Left ventricle myocardium inferior (tissue), 1 donor: ENCODE results near the gene YY1. TPM values are rescaled to one million over a fixed set of nuclear protein-coding genes. Genes with fewer than 3 reads are reported as not detected.
A peak's percentile ranks its signal among the peaks of the same experiment; 100 is the strongest.

Source experiments
- DNase-seq: peaks from one replicate; pipeline ENCODE4 v3.0.0-alpha.2; 2020
- H3K27ac ChIP-seq: fragments of 200-600 bp; replicated peaks from 2 replicates; pipeline ENCODE4 v1.8.0; 2021
- H3K27me3 ChIP-seq: fragments of 200-600 bp; 2 replicates; pipeline ENCODE4 v1.8.0; 2021; ENCODE audit warnings: low read depth
- H3K36me3 ChIP-seq: fragments of 200-600 bp; 2 replicates; pipeline ENCODE4 v1.8.0; 2021
- H3K4me1 ChIP-seq: fragments of 200-600 bp; 2 replicates; pipeline ENCODE4 v1.8.0; 2021
- H3K4me3 ChIP-seq: fragments of 200-600 bp; 2 replicates; pipeline ENCODE4 v1.8.0; 2021; ENCODE audit warnings: mild to moderate bottlenecking, moderate library complexity
- H3K9me3 ChIP-seq: fragments of 200-600 bp; replicated peaks from 2 replicates; pipeline ENCODE4 v1.8.0; 2021
- intact Hi-C: fragments of 100-400 bp; cut with micrococcal nuclease; formaldehyde crosslinking; loops from one replicate; pipeline ENCODE4 v1.11.0; 2022
- total RNA-seq: library from RNA; stranded (reverse); fragmentation: NEBNext Ultra II Directional; extraction: Animal tissue kit (Norgen Biotek cat#: 25700); gene quantifications from one replicate; pipeline ENCODE4 v1.2.1, GENCODE V29; 2021
- TF ChIP-seq, protein P1 (sequence below): fragments of 200-600 bp; IDR thresholded peaks from 2 replicates; pipeline ENCODE4 v1.8.0; 2021; ENCODE audit warnings: antibody characterized with exemption, mild to moderate bottlenecking, borderline replicate concordance
- donor health status: DM: no; HTN: yes; CAD: no; lungs with severe emphysema.

Gene YY1
- total RNA-seq, 1 donor from 2014 or later = 44.7 TPM

GRCh38 chr14:100219126-100219785 lies 19.7 kb upstream of the YY1 start:
- TF ChIP-seq, protein P1, sequence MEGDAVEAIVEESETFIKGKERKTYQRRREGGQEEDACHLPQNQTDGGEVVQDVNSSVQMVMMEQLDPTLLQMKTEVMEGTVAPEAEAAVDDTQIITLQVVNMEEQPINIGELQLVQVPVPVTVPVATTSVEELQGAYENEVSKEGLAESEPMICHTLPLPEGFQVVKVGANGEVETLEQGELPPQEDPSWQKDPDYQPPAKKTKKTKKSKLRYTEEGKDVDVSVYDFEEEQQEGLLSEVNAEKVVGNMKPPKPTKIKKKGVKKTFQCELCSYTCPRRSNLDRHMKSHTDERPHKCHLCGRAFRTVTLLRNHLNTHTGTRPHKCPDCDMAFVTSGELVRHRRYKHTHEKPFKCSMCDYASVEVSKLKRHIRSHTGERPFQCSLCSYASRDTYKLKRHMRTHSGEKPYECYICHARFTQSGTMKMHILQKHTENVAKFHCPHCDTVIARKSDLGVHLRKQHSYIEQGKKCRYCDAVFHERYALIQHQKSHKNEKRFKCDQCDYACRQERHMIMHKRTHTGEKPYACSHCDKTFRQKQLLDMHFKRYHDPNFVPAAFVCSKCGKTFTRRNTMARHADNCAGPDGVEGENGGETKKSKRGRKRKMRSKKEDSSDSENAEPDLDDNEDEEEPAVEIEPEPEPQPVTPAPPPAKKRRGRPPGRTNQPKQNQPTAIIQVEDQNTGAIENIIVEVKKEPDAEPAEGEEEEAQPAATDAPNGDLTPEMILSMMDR = no peak
- peaks cover 28% of the 10 kb centered on the region for H3K4me1 ChIP-seq
- H3K27ac ChIP-seq = no peak overlapping the region
- no peak overlapping the region for H3K4me3 ChIP-seq
- intact Hi-C loops = no loop called here
- H3K36me3 ChIP-seq = no peaks in the 10 kb centered on the region
- no peaks in the 10 kb centered on the region for H3K9me3 ChIP-seq
- no peaks in the 10 kb centered on the region for H3K27me3 ChIP-seq
- DNase-seq = no peak

DNA sequence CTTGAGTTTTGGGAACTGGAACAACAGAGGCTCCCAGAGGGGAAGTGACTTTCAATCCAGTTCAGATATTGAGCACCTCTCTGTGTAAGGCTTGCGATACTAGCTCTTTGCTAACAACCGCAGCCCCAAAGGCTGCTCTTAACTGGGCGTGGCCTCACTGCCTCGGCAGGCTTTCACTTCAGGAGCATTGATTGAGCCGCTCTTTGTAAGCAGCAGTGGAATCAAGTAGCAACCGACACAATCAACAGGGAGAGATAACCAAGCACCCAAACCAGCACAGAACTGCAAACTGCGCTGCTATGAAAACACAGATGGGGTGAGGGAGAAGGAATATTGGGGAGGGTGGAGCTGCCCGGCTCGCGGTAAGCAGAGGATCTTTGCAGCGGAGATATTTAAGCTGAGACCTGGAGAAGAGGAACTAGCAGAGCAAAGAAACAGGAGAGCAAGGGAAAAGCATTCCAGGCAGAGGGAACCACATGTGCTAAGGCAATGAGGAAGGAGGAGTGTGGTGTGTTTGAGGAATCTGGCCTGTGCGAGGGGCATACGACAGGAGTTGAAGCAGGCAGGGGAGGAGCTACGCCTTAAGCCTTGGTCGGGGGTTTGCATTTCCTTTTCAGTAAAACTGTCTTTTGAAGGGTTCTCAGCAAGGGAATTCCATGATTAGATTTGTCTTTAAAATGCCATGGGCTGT lies 17.3 kb upstream of the YY1 start:
- no peaks in the 10 kb centered on the region for H3K27me3 ChIP-seq
- DNase-seq = peak; percentile 39
- H3K4me1 ChIP-seq = peaks cover 23% of the 10 kb centered on the region
- intact Hi-C loops = no loop called here
- TF ChIP-seq, protein P1 = no peak
- peak overlapping the region; percentile 62 for H3K4me3 ChIP-seq
- H3K9me3 ChIP-seq = no peaks in the 10 kb centered on the region
- H3K36me3 ChIP-seq = no peaks in the 10 kb centered on the region
- H3K27ac ChIP-seq = peak overlapping the region; percentile 52

DNA sequence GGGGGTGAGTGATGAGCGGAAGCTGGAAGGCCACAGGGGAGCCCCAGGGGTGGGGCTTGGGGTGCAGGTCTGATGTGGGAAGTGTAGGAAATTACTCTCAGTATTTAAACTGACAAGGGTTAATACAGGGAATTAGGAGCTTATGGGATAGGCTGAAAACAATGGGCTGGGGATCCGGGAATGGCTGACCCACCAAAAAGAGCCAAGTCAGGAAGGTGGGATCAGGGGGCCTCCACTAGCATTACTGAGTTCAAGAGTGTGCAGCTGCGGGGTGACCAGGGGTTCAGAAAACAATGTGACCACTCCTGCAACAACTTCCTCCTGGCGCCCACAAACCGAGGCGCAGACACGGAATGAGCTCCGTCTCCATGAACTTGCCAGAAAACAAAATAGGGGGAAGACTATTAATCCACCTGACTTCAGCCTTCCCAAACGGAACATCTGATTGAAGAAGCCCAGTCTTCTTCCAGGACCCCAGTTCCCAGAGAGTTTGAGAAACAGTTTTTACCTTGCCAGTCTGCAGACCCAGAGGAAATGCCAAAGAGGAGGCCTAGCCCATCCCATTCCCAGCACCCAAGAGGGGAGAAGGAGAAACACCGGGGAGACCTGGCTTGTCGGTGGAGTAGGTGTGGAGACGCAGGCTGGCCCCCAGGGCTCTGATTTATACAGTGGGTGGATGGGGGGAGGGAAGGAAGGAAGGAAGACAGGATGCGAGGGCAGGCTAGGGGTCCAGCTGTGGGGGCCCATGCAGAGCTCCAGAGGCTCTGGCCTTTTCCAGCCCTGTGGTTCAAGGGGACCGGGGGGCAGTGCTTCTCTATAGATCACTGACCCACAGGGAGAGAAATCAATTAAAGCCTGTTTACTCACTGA lies 16.5 kb upstream of the YY1 start:
- no peak for DNase-seq
- TF ChIP-seq, protein P1 = no peak
- Histone ChIP-seq H3K4me1 (peaks cover 23% of the 10 kb centered on the region), H3K9me3 (no peaks in the 10 kb centered on the region), H3K27ac (peak overlapping the region; percentile 52), H3K36me3 (no peaks in the 10 kb centered on the region), H3K4me3 (peak overlapping the region; percentile 62), H3K27me3 (no peaks in the 10 kb centered on the region)
- intact Hi-C loops = no loop called here

- TF ChIP-seq, protein P1 = no peak
- no peaks in the 10 kb centered on the region for H3K36me3 ChIP-seq
- intact Hi-C loops = no loop called here
- H3K27ac ChIP-seq = no peak overlapping the region
- H3K27me3 ChIP-seq = no peaks in the 10 kb centered on the region
- no peak overlapping the region for H3K4me3 ChIP-seq
- peaks cover 23% of the 10 kb centered on the region for H3K4me1 ChIP-seq
- no peak for DNase-seq
- no peaks in the 10 kb centered on the region for H3K9me3 ChIP-seq
These were observed 15.4 kb upstream of the YY1 start for GRCh38 chr14:100223332-100224201.
